H9 (cell line): ENCODE results near the gene SLC22A3. TPM values are rescaled to one million over a fixed set of nuclear protein-coding genes. Genes with fewer than 3 reads are reported as not detected.

Source experiments
- DNase-seq: peaks from one replicate; pipeline ENCODE4 v3.0.0-alpha.2; 2017
- H2AFZ ChIP-seq: one replicate; pipeline ENCODE4 v1.6.1; 2013; ENCODE audit warnings: mild to moderate bottlenecking, low read length, control low read depth, moderate library complexity
- H2AK5ac ChIP-seq: 2 replicates; pipeline ENCODE4 v1.6.1; 2013; ENCODE audit warnings: low read length, control low read depth, mixed read lengths; ENCODE audit not compliant: insufficient read length
- H2BK120ac ChIP-seq: one replicate; pipeline ENCODE4 v1.6.1; 2013; ENCODE audit warnings: low read depth, mild to moderate bottlenecking, low read length, control low read depth, inconsistent platforms; ENCODE audit not compliant: poor library complexity, severe bottlenecking
- H2BK12ac ChIP-seq: 2 replicates; pipeline ENCODE4 v1.6.1; 2013; ENCODE audit warnings: low read length, control low read depth, mixed read lengths, low read depth; ENCODE audit not compliant: insufficient read length
- H2BK15ac ChIP-seq: 2 replicates; pipeline ENCODE4 v1.6.1; 2013; ENCODE audit warnings: low read depth, low read length, control low read depth
- H2BK20ac ChIP-seq: one replicate; pipeline ENCODE4 v1.6.1; 2013; ENCODE audit warnings: low read depth, mild to moderate bottlenecking, low read length, control low read depth, inconsistent platforms; ENCODE audit not compliant: poor library complexity, severe bottlenecking
- H2BK5ac ChIP-seq: 2 replicates; pipeline ENCODE4 v1.6.1; 2013; ENCODE audit warnings: low read length, control low read depth, mixed read lengths; ENCODE audit not compliant: insufficient read length
- H3K14ac ChIP-seq: 2 replicates; pipeline ENCODE4 v1.6.1; 2013; ENCODE audit warnings: low read length, control low read depth; ENCODE audit not compliant: insufficient read depth
- H3K18ac ChIP-seq: 2 replicates; pipeline ENCODE4 v1.6.1; 2013; ENCODE audit warnings: low read depth, mild to moderate bottlenecking, mixed read lengths, low read length, control low read depth; ENCODE audit not compliant: insufficient read length
- H3K23ac ChIP-seq: 2 replicates; pipeline ENCODE4 v1.6.1; 2013; ENCODE audit warnings: low read length, control low read depth, mixed read lengths, low read depth; ENCODE audit not compliant: insufficient read length
- H3K23me2 ChIP-seq: 2 replicates; pipeline ENCODE4 v1.6.1; 2013; ENCODE audit warnings: low read depth, mild to moderate bottlenecking, mixed read lengths, low read length, control low read depth; ENCODE audit not compliant: insufficient read length, poor library complexity, severe bottlenecking
- H3K27ac ChIP-seq: 2 replicates; pipeline ENCODE4 v1.5.1; 2013; ENCODE audit warnings: low read length, control low read depth, mixed read lengths, low read depth; ENCODE audit not compliant: insufficient read length
- H3K27me3 ChIP-seq: 2 replicates; pipeline ENCODE4 v1.6.1; 2013; ENCODE audit warnings: low read length, control low read depth, inconsistent platforms; ENCODE audit not compliant: insufficient read depth
- H3K4ac ChIP-seq: 2 replicates; pipeline ENCODE4 v1.6.1; 2013; ENCODE audit warnings: low read depth, mild to moderate bottlenecking, control low read depth, inconsistent platforms, low read length, moderate library complexity
- H3K4me1 ChIP-seq: 2 replicates; pipeline ENCODE4 v1.6.1; 2013; ENCODE audit warnings: low read length, control low read depth, inconsistent platforms; ENCODE audit not compliant: insufficient read depth
- H3K4me2 ChIP-seq: 2 replicates; pipeline ENCODE4 v1.6.1; 2013; ENCODE audit warnings: low read length, control low read depth, mixed read lengths; ENCODE audit not compliant: insufficient read length, insufficient read depth
- H3K56ac ChIP-seq: 2 replicates; pipeline ENCODE4 v1.6.1; 2013; ENCODE audit warnings: low read depth, mild to moderate bottlenecking, mixed read lengths, low read length, control low read depth; ENCODE audit not compliant: insufficient read length
- H3K79me1 ChIP-seq: 2 replicates; pipeline ENCODE4 v1.6.1; 2013; ENCODE audit warnings: low read depth, mild to moderate bottlenecking, moderate library complexity, low read length, control low read depth, inconsistent platforms; ENCODE audit not compliant: insufficient read depth, poor library complexity, severe bottlenecking
- H3K79me2 ChIP-seq: 2 replicates; pipeline ENCODE4 v1.6.1; 2013; ENCODE audit warnings: low read length, control low read depth, inconsistent platforms; ENCODE audit not compliant: insufficient read depth
- H3K9ac ChIP-seq: 2 replicates; pipeline ENCODE4 v1.6.1; 2013; ENCODE audit warnings: low read length, control low read depth, mixed read lengths; ENCODE audit not compliant: insufficient read length; ENCODE audit errors: extremely low read depth
- H3K9me3 ChIP-seq: one replicate; pipeline ENCODE4 v1.6.1; 2013; ENCODE audit warnings: low read depth, low read length, inconsistent platforms; ENCODE audit not compliant: control insufficient read depth
- H3T11ph ChIP-seq: one replicate; pipeline ENCODE4 v1.6.1; 2013; ENCODE audit warnings: mild to moderate bottlenecking, low read length, control low read depth, inconsistent platforms
- H4K20me1 ChIP-seq: one replicate; pipeline ENCODE4 v1.6.1; 2013; ENCODE audit not compliant: control insufficient read depth, insufficient read length, insufficient read depth
- H4K5ac ChIP-seq: 2 replicates; pipeline ENCODE4 v1.6.1; 2013; ENCODE audit warnings: low read depth, mild to moderate bottlenecking, mixed read lengths, low read length, control low read depth; ENCODE audit not compliant: insufficient read length
- H4K8ac ChIP-seq: replicated peaks from 2 replicates; pipeline ENCODE4 v1.6.1; 2013; ENCODE audit warnings: low read length, control low read depth, mixed read lengths, low read depth; ENCODE audit not compliant: insufficient read length
- H4K91ac ChIP-seq: 2 replicates; pipeline ENCODE4 v1.6.1; 2013; ENCODE audit warnings: low read depth, mild to moderate bottlenecking, moderate library complexity, mixed read lengths, low read length, control low read depth; ENCODE audit not compliant: insufficient read length
- H3K27ac Mint-ChIP-seq, 3 experiments: 2 replicates in 2 of 3; 3 replicates in 1 of 3; pipeline ENCODE4 v1.8.0; 2020 to 2021; ENCODE audit warnings: mixed read lengths in 3 of 3, mild to moderate bottlenecking in 1 of 3, moderate library complexity in 1 of 3
- H3K27me3 Mint-ChIP-seq: 2 replicates; pipeline ENCODE4 v1.8.0; 2021; ENCODE audit warnings: low read depth, mild to moderate bottlenecking, moderate library complexity, mixed read lengths
- H3K36me3 Mint-ChIP-seq, 3 experiments: 2 replicates in 2 of 3; 3 replicates in 1 of 3; pipeline ENCODE4 v1.8.0; 2020 to 2021; ENCODE audit warnings: low read depth in 3 of 3, mixed read lengths in 3 of 3; ENCODE audit not compliant: insufficient read depth in 1 of 3
- H3K4me1 Mint-ChIP-seq, 2 experiments: 2 replicates each; pipeline ENCODE4 v1.8.0; 2020; ENCODE audit warnings: mixed read lengths in 2 of 2
- H3K4me3 Mint-ChIP-seq, 2 experiments: 2 replicates in 1 of 2; 3 replicates in 1 of 2; pipeline ENCODE4 v1.8.0; 2020 to 2021; ENCODE audit warnings: mild to moderate bottlenecking in 2 of 2, mixed read lengths in 2 of 2, moderate library complexity in 1 of 2
- H3K9me3 Mint-ChIP-seq, 2 experiments: 2 replicates in 1 of 2; 3 replicates in 1 of 2; pipeline ENCODE4 v1.8.0; 2020; ENCODE audit warnings: mild to moderate bottlenecking in 2 of 2, mixed read lengths in 2 of 2, moderate library complexity in 1 of 2
- WGBS: extraction: QIAGEN DNeasy Blood & Tissue Kit; methylation state at CpG from one replicate; pipeline ENCODE4 v1.1.7; 2013; ENCODE audit warnings: missing lambda C conversion rate, low lambda C conversion rate, mixed read lengths; ENCODE audit not compliant: insufficient read length; ENCODE audit errors: extremely low coverage; 5-methylcytosine and 5-hydroxymethylcytosine counted together
- total RNA-seq: library from RNA; stranded (reverse); gene quantifications from 2 replicates; pipeline ENCODE4 v1.2.1, GENCODE V29; 2021
- TF ChIP-seq, protein P1 (sequence below): fragments of 200-600 bp; sonication (generic); conservative IDR thresholded peaks from 3 replicates; pipeline ENCODE4 v1.8.0; 2021; ENCODE audit warnings: antibody characterized with exemption, mild to moderate bottlenecking

SLC22A3 gene
- total RNA-seq, 1 experiment from 2014 or later: 2.7 TPM

DNA sequence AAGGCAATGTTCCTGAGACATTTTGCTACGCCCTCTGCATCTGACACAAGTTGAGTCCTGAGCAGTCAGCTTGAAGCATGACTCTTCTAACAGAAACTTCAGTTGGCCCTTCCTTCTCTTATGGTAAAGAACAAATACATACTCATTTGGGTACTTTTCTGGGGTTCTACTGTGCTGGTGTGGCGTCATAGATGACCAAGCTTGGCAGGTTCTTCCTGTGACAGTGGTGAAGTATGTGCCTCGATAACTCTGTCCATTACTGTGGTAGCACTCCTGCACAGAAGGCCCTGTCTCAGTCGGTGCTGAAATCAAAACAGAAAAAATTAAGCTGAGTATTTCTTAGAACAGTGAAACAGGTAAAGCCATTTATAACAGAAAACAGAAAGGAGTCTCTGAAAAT is 152.5 kb downstream of the SLC22A3 start:
- H2BK20ac ChIP-seq: no peak overlapping the region
- no peak overlapping the region for H2AFZ ChIP-seq
- H3T11ph ChIP-seq: no peak overlapping the region
- no peaks in the 10 kb centered on the region for H4K20me1 ChIP-seq
- no peak overlapping the region for H3K4ac ChIP-seq
- no peak overlapping the region for H4K8ac ChIP-seq
- no peak overlapping the region for H4K5ac ChIP-seq
- no peak overlapping the region for H3K27ac ChIP-seq
- TF ChIP-seq, protein P1, sequence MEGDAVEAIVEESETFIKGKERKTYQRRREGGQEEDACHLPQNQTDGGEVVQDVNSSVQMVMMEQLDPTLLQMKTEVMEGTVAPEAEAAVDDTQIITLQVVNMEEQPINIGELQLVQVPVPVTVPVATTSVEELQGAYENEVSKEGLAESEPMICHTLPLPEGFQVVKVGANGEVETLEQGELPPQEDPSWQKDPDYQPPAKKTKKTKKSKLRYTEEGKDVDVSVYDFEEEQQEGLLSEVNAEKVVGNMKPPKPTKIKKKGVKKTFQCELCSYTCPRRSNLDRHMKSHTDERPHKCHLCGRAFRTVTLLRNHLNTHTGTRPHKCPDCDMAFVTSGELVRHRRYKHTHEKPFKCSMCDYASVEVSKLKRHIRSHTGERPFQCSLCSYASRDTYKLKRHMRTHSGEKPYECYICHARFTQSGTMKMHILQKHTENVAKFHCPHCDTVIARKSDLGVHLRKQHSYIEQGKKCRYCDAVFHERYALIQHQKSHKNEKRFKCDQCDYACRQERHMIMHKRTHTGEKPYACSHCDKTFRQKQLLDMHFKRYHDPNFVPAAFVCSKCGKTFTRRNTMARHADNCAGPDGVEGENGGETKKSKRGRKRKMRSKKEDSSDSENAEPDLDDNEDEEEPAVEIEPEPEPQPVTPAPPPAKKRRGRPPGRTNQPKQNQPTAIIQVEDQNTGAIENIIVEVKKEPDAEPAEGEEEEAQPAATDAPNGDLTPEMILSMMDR: no peak
- no peaks in the 10 kb centered on the region for H3K79me2 ChIP-seq
- H3K23me2 ChIP-seq: no peaks in the 10 kb centered on the region
- H3K79me1 ChIP-seq: no peaks in the 10 kb centered on the region
- H3K23ac ChIP-seq: no peak overlapping the region
- H3K14ac ChIP-seq: no peak overlapping the region
- no peak for DNase-seq
- H3K4me2 ChIP-seq: no peak overlapping the region
- H2AK5ac ChIP-seq: no peak overlapping the region
- H2BK15ac ChIP-seq: no peak overlapping the region
- no peak overlapping the region for H2BK120ac ChIP-seq
- H2BK12ac ChIP-seq: no peak overlapping the region
- no peaks in the 10 kb centered on the region for H3K4me1 ChIP-seq
- Mint-ChIP-seq H3K9me3 (peaks cover 19 to 25% of the 10 kb centered on the region in 2 experiments; a peak in 4 of 5 replicates), H3K4me3 (no peak overlapping the region), H3K27me3 (no peaks in the 10 kb centered on the region), H3K4me1 (no peaks in the 10 kb centered on the region), H3K36me3 (peaks cover 12 to 38% (median 23%) of the 10 kb centered on the region in 3 experiments), H3K27ac (no peak overlapping the region)
- no peak overlapping the region for H2BK5ac ChIP-seq
- H3K9me3 ChIP-seq: no peaks in the 10 kb centered on the region
- H3K9ac ChIP-seq: no peak overlapping the region
- WGBS: no CpG with 5 or more reads among the region's 4 CpGs
- H3K18ac ChIP-seq: no peak overlapping the region
- H3K56ac ChIP-seq: no peak overlapping the region
- H4K91ac ChIP-seq: no peak overlapping the region
- no peaks in the 10 kb centered on the region for H3K27me3 ChIP-seq

Other genes starting within 250 kb of the SLC22A3 start
- 0.39 and 0.50 TPM in 2 replicates for gene SLC22A1, start 226.6 kb upstream of the SLC22A3 start, total RNA-seq
- 0.86 and 1.0 TPM in 2 replicates for gene SLC22A2, start 89.6 kb upstream of the SLC22A3 start, total RNA-seq